Stomach (tissue), 4 donors: ENCODE measurements around the gene ZNF827.

Experiments
- POLR2A ChIP-seq, 4 donors: fragments of 450-650 bp; IDR thresholded peaks; one replicate each; pipeline ENCODE4 v1.6.1; 2016; ENCODE audit warnings: antibody characterized with exemption in 4 of 4, control low read depth in 2 of 4, mild to moderate bottlenecking in 1 of 4, moderate library complexity in 1 of 4
- TF ChIP-seq, protein P1 (sequence below), 7 experiments: fragments of 450-650 bp in 4 of 7; fragments of 200-600 bp in 3 of 7; sonication (generic) in 3 of 7; IDR thresholded peaks; one replicate each; pipeline ENCODE4 v1.5.1; 2016 to 2019; ENCODE audit warnings: antibody characterized with exemption in 7 of 7, control low read depth in 2 of 7, mild to moderate bottlenecking in 1 of 7

DNA sequence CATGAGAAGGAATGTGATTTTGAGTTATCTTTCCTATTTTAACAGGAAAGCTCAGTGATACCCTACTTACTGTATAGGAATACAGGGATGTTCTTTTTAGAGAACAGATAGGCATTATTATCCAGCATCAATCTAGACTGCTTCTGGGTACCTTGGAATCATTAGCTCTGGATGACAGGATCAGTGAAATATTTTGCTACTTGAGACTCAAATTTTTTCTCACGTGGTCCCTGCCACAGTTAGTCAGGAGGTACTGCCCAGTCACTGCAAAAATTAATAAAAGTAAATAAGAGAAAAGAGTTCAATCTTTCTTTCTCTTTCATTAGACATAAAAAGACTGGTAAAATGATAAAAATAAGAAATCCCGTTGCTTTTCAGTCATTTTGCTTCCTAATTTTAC is 5.5 kb downstream of the ZNF827 start:
- no peak for TF ChIP-seq POLR2A (IDR thresholded peaks at IDR 0.05)
- TF ChIP-seq, protein P1, sequence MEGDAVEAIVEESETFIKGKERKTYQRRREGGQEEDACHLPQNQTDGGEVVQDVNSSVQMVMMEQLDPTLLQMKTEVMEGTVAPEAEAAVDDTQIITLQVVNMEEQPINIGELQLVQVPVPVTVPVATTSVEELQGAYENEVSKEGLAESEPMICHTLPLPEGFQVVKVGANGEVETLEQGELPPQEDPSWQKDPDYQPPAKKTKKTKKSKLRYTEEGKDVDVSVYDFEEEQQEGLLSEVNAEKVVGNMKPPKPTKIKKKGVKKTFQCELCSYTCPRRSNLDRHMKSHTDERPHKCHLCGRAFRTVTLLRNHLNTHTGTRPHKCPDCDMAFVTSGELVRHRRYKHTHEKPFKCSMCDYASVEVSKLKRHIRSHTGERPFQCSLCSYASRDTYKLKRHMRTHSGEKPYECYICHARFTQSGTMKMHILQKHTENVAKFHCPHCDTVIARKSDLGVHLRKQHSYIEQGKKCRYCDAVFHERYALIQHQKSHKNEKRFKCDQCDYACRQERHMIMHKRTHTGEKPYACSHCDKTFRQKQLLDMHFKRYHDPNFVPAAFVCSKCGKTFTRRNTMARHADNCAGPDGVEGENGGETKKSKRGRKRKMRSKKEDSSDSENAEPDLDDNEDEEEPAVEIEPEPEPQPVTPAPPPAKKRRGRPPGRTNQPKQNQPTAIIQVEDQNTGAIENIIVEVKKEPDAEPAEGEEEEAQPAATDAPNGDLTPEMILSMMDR (IDR thresholded peaks at IDR 0.05) = no peak
